Stimulated activated naive CD4-positive, alpha-beta T cell treated with Interleukin-2 at 50 U/mL for 16 hours (primary cell): ENCODE results near the gene EPHA5.

Experiments
- DNase-seq: peaks from one replicate; lab custom pipeline; 2025; lab: John Stamatoyannopoulos, UW

The EPHA5 gene

DNA sequence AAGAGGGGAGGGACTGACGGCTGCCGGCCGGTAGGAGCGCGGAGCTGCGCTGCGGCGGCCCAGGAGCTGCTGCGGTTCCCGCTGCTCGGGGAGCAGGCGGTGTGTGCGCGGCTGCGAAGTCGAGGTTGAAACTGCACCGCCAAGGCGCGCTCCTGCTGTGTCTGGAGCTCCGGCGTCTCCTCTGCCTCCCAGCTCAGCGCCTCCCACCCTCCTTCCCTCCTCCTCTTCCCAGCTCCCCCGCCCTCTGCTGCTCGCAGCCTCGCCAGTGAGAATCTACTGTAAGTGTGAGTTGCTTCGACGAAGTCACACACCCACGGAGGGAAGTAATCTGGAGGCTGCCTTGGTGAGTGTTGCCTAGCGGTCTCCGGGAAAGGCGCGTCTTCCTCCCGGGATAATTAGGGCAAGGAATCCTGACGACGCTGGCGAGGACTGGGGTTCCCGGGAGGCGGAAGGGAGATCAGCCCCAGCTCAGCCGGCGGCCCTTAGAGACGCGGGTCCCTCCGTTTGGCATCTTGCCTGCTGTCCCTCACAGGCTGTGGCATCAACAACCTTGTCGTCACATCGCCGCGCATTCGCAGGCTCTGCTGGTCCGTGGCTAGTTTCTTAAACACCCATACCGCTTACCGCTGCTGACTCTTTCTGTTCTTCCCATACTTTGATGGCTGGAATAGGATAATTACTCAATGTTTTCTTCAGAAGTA lies at the start of gene EPHA5:
EPHA5 (minus strand) TSS at position 159 of the 701 bp plus-strand sequence. CDS start 747 bp downstream, outside the sequence.
- no peak for DNase-seq

DNA sequence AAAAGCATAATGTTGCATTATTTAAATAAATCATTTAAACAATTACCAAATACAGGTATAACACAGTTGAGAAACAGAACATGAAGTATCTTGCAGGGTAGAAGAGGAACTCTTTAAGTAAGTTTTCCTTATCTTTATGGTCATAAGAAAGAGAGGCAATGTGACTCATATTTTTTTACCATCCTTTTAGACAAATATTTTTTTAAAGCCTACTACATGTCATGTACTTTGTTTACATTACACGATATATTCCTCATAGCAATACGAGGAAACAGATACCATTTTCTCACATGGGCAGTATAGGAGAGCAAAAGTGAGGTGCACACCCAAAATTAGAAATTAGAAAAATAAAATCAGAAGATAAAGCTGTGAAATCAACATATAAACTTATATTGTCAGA lies 49.3 kb upstream of the EPHA5 start:
- no peak for DNase-seq

DNA sequence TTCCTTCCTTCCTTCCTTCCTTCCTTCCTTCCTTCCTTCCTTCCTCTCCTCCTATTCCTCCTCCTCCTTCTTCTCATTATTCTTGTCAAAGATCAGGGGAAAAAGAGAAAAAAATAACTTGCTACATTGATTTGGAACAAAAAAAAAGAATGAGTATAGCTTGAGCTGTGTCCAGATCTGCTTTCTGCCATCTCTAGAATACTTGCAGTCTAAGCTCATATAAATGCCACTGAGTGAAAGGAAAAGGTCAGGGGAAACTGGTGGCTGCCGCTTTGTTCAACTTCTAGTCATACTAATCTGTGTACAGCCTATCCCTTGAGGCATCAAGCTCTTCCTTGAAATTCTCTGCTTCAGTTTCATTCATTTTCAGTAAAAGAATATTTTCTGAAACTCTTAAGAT lies 28.3 kb upstream of the EPHA5 start:
- no peak for DNase-seq

DNA sequence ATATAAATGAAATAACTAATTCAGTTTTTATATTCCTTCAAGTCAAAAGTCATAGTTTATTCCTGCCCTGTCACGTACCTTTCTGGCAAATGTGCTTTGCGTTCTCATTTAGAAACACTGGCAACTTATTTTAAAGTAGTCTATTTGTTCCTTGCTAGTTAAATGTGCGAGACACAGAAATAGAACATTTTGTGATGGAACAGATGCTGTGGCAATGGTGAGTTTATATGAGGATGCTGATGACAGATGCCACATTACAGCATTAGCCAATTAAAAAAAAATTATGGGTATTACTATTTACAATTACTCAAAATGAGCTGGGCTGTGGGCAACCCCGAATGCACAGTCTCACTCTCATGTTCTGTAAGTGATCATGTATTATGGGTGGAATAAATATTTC lies 26.1 kb upstream of the EPHA5 start:
- no peak for DNase-seq

DNA sequence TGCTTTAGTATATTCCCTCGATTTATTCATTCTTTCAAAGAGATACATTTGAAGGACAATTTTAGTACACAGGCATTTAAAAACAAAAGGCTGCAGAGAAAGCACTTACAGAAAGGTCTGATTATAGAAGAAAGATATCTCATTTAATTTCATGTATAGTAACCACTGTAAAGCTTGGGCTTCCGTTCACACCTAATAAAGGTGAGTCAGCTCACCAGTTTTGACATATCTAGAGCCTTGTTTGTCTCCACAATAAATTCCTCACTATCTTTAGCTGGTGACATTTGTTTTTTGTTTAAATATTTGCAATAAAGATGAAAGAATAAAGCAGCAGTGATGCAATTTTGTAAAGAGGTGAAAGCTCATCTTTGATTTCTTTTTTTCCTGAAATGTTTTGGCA lies 1.1 kb upstream of the EPHA5 start:
- DNase-seq: no peak

DNA sequence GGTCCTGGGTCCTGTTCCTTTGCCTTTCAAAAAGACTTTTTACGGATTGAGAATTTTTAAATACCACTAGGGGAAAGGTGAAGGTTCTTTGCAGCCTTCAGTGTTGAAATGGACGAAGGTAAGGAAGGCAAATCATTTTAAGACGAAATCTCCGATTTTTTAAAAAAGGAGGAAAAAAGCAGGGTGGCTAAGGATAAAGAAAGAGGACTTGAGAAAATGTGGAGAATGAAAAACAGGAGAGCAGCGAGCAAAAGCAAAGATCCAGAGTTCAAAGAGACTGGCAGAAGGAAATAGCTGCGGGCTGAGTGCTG lies 314 bp downstream of the EPHA5 start:
- no peak for DNase-seq

DNA sequence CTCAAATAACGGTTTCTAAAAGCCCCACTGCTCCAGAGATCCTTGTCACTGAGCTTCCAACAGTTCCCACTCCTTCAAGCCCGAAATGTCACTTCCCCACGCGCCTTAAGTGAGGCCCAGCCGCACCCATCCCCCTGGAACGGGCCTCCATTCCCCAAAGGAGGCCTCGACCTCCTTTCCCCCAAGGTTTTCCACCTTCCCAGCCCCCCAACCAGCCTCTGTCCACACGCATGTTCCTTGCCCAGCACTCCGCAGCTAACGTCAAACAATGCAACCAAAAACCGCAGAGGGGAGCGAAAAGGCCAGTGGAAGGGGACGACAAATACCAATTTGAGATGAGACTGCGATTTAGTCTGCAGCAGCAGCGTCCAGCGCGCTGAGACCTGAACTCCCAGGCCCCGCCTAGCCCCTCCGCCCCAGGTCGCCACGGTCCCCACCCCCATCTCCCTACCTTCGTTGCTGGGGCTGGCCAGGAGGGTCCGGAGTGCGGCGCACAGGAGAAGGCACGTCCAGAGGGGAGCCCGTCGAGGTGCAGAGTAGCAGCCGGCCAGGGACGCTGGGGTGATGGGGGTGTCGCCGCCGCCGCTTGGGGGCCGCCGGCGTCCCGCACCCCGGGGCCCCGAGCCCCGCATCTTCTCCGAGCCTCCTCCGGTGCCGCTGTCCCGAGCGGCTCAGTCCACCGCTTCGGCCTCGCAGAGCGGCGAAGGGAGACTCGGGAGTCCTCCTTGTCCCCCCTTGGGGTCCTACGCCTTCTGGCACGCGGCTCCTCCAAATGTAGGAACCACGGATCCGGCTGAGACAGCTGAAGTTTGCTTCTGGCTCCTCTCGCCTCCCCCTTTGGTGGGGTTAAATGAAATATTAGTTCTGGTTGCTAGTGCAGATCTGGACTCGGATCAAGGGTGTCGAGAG lies 924 bp downstream of the EPHA5 start:
- no peak for DNase-seq

DNA sequence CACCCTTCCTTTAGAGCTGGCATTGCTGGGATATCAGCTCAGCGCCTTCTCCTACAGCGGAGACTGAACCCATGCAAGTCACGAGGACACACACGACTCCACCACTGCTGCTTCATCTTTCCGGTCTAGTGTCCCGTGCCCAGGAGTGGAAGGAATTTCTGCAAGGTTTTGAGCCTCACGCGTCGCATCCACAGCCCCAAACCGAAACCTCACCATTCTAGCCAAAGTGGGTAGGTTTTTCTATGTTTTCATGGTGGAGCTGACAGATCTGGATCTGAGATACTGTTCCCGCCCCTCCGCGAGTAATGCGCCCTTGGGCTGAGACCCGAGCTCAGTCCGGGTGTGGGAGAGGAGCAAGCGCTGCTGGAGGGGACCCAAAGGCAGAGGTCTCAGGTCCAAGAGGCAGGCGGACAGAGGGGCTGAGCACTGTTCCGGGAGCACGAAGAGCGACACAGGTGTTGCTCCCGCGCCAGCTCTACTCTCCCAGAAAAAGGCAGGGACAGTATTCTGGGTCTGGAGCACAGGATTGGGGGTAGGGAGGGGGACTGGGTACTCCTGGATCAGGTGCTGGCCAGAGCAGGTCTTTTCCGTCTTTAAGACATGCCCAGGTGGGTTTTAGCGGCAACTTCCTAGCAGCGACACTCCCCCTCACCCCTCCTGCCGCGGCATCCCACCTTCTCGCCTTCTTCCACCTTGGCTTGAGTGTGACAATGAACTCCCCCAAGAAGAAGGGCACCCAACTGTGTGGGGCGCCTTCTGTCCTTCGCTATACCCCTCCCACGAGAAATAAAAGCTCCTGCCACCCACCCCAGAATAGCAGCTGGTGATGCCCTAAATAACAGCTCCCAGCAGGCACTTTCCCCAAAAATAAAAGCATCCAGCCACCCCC lies 1.8 kb downstream of the EPHA5 start:
- DNase-seq: no peak

DNA sequence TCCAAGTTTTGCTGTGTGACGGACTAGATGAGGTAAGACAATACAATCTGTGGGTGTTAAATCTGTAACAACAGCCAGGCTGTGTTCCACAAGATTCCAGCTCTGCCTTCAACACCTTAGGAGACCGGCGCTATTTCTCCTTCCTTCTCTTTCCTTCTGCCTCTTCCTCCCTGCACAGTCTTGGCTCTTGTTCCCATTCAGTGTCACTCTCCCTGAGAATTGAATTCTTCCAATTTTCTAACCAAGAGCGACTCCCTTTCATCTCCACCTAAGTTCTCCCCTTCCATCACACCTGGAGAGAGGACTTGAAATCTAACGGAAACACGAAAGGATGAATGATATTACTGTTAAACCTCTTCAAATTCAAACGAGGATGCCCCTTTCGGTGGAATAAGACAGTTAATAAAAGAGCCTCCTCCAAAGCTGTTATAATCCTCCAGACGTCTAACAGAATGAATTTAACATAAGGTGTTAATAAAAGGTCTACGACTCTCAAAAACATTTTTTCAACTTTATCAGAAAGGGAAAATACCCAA lies 2.7 kb downstream of the EPHA5 start:
- DNase-seq: no peak

DNA sequence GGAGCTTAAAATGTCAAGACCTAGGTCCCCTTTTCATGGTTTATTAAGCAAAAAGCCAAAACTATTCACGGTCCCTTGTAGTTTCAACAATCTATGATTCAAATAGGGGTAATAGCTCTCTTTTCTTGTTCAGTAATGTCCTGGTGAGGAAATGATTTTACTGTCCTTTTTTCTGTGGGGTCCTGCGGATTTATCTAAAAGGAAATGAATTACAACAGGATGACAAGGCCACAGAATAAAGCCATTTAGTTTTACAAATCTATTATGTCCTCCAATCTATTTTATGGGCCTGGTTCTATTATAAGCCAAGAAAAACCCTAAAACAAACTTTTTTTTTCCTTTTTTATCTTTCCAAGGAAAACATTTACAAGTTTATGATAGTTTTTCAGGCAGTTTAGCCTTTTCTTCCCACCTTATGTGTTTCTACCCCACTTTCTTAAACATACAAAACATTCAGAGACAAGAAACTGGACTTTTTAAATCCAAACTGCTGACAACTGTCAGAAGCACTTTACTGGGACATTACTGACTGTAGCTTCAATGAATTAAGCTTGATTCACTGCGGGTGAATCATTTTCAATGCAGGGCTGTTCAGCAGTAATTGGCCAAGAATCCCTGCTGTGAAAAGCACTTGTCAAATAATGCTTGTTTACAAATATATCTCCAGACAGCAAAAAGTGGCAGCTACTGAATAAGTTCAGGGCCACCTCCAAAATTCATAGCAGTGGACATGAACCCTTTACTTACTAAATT lies 4.3 kb downstream of the EPHA5 start:
- no peak for DNase-seq

DNA sequence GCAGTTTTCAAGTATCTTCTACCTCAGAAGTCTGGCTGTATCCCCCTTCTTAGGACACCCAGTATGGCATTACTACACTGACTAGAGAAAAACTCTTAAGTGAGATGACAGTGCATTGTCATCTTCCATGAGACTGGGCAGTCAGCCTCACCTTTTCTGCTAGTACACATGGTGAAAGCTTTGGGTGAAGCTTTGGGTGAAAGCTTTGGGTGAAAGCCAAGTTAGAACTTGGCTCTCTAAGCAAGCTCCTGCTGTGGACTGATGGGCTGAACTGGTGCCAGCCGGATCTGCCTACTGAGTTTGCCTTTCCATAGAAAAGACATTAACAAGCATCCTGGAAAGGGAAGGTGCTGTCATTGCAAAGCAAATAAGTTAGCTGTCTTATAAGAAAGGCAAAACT lies 8.8 kb downstream of the EPHA5 start:
- no peak for DNase-seq

DNA sequence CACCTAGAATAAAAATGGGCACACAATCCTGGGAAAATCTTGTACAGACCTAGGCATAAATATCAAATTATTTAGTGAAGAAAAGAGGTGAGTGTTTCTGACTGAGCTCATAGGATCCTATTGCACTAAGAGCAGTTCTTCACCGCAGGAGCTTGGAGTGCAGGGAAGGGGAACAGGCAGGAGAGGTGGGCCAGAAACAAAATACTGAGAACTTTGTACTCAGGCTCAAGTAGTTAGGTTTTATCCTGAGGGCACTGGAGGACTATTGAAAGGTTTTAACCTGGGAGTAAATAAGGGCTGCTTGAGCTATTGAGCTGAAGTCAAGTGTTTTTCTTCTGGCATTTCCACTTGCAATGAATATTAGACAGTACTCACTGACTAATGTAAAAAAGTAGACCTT lies 12.2 kb downstream of the EPHA5 start:
- no peak for DNase-seq

DNA sequence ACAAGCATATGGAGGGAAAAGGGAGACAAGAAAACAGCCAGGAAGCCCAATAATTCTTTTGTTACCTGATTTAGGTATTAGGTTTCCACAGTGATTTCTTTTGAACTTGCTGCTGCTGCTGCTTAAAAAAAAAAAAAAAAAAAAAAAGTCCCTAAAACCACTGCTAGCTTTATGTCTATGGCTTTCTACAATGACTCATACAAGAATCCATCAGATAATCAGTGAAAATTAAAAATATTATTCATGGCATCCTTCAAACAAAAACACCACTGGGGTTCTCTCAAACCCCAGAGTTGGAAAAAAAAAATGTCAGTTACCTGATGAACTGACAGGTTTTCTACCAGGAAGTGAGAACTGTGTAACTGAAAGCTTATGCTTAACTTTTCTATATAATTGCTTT lies 14.3 kb downstream of the EPHA5 start:
- no peak for DNase-seq

DNA sequence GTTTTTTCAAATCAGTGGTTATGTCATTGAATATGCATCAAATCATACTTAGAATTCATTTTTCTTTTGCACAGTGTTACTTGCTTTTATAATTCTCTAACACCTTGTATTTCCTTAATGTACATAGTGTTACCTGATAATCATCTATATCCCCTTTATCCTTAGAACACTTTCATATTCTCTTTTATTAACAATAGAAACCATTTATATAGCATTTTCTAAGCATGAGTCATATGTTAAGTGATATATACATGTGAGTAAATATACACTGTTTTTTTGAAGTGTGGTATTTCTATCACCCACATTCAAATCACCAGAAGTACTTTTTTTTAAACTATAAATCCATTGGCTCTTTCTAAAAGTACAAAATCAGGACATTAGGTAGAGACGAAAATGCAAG lies 15.3 kb downstream of the EPHA5 start:
- DNase-seq: no peak

DNA sequence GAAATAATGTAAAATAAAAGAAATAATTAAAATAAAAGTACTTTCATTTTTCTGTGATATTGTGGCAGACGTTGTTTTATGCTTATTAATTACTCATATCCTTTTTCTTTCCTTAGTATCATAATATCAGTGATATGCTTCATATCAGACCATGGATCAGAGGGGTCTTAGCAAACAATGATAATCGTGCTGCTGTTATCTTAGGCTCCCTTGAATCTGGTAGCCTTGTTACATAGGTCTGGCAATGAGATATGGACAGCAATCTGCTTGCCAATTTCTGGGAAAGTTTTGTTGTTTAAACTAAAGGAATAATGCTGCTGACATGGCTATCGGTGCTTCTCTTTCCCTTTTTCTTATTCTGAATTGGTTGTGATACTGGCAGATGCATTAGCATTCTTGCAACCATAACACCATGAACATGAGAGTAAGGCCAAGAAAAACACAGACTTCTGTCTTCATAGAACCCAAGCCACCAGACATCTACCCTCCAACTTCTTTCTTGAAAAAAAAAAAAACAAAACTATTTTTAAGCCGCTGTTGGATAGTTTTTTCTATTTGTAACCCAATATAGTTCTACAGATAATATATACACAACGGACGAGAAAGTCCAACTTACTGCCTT lies 16.4 kb downstream of the EPHA5 start:
- DNase-seq: no peak

DNA sequence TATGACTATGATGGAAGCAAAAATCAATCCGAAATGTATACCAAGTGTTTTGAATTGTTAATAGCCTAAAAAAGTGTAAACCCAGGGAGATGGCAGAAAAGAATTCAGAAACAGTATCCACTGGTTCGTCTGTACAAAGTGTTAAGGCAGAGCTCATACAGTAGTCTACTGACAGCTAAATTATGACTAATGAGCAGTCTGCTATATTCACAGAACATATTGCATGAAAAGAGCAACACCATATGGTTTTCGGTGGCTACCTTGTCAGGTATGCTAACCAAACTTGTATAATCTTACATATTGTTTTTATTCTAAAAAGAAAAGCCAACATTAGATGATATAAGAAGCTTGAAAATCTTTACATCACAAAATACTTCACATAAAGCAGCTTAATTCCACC lies 18.5 kb downstream of the EPHA5 start:
- DNase-seq: no peak

DNA sequence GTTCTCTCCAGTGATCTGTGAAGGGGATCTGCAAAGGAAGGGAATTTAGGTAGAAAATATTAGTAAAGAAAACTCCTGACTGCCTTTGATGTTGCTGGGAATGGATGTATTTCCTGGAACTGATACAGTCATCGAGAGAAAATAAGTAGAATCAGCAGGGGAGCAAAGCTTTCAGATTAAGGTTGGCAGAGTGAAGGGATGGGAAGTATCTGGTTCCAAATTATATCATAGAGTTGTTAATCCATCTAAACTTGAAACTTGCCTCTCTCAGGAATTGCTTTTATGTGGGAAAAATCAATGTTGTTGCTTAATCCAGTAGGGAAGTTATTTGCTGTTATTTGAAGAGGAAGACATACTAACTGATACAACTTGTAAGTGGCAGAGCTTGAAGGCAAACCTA lies 19.3 kb downstream of the EPHA5 start:
- DNase-seq: no peak

DNA sequence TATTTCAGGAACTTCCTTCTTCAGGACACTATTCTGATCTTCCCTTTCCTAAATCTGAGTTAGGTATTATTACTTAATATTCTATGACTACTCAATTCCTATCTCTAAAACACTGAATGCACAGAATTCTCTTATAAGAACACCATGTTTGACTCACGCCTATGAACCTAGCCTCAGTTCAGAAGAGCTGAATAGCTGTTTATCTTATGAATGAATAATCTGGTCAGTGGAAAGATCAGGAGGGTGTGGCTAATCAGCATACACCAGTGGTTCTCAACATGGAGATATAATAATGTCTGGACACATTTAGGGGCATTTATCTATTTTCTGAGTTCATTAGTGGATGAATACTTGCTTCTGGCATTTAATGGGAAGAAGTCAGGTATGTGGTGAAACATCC lies 24.2 kb downstream of the EPHA5 start:
- no peak for DNase-seq

DNA sequence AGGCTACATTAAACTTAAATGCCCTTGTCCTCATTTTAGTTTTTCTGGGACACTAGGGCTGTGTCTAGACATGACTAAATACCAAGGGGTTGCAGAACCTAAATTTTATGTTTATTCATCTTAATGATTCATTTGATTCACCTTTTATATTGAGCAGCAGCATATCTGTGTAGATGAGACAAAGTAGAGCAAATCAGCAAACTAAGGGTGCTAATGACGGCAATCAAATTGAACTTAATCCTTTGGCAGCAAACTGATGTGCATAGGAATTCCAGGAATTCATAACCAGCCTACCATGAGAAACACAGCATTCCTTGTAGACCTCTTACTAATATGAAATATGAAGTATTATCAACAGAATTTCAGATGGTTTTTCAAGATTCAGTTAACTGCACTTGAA lies 25.1 kb downstream of the EPHA5 start:
- no peak for DNase-seq

DNA sequence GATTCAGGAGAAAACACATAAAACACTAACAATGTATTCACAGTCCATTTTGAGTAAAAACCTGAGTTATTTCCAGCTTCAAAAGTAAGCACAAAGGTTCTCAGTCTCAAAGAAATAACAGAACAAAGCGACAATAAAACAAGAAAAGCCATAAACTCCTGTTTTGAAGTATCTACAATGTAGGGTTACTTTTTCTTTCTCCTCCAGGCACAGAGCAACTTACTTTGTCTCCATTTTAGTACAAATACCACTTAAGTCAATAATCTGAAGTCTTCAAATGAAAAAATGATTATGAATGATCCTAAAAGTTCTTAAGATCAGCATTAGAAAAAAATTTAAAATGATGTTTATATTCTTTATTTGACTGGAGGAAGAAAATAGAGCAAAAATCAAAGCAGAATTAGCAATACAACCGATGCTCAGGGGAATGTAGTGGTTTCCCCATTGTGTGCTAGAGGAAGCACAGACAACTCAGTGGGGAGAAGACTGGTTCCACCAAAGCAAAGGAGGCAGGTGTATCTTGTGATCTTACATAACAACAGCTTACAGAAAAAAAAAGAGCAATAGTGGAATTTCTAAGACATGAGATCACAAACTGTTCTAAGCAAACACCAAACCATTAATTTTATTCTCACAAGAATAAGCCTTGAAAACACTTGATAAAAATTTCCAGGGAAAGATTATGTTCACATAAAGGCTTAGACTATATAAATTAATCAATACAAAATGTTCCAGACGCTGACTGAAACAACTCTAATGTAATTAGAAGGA lies 35.1 kb downstream of the EPHA5 start:
- DNase-seq: no peak
